ENCODE results near the gene RANBP1. TPM values are rescaled to one million over a fixed set of nuclear protein-coding genes. Genes with fewer than 3 reads are reported as not detected.

The RANBP1 gene
- total and polyA plus RNA-seq, 2 of the 13 experiments (the other 11 are each of a cell fraction or from before 2014, with no cell fraction given): 181 to 492 TPM

GRCh38 chr22:20128902-20129746 is 13.2 kb downstream of the RANBP1 start (continued):
- TF ChIP-seq, protein P1, sequence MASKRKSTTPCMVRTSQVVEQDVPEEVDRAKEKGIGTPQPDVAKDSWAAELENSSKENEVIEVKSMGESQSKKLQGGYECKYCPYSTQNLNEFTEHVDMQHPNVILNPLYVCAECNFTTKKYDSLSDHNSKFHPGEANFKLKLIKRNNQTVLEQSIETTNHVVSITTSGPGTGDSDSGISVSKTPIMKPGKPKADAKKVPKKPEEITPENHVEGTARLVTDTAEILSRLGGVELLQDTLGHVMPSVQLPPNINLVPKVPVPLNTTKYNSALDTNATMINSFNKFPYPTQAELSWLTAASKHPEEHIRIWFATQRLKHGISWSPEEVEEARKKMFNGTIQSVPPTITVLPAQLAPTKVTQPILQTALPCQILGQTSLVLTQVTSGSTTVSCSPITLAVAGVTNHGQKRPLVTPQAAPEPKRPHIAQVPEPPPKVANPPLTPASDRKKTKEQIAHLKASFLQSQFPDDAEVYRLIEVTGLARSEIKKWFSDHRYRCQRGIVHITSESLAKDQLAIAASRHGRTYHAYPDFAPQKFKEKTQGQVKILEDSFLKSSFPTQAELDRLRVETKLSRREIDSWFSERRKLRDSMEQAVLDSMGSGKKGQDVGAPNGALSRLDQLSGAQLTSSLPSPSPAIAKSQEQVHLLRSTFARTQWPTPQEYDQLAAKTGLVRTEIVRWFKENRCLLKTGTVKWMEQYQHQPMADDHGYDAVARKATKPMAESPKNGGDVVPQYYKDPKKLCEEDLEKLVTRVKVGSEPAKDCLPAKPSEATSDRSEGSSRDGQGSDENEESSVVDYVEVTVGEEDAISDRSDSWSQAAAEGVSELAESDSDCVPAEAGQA (IDR thresholded peaks at IDR 0.05; ENCODE audit: low read depth): no peak
- TF ChIP-seq, protein P1 (CRISPR knock-in tag; IDR thresholded peaks at IDR 0.05; ENCODE audit: borderline replicate concordance): no peak
- TF ChIP-seq HBP1 (CRISPR knock-in tag; IDR thresholded peaks at IDR 0.05; ENCODE audit: low read depth) (peak; percentile 76), SSRP1 (CRISPR knock-in tag; IDR thresholded peaks at IDR 0.05) (0 out of 2 replicates have a peak, but pooled peaks have one; percentile 42), MED13 (CRISPR knock-in tag; IDR thresholded peaks at IDR 0.05) (no peak), SAFB2 (CRISPR knock-in tag; IDR thresholded peaks at IDR 0.05; ENCODE audit: borderline replicate concordance, low read depth) (no peak), ZNF496 (CRISPR knock-in tag; IDR thresholded peaks at IDR 0.05; ENCODE audit: insufficient replicate concordance) (no peak), CREB1 (IDR thresholded peaks at IDR 0.05) (0 out of 2 replicates have a peak, but pooled peaks have one; percentile 13), CREB1 (CRISPR knock-in tag; IDR thresholded peaks at IDR 0.05) (peak; percentile 41; the same call in 1 of the 2 replicates), FOXC1 (CRISPR knock-in tag; IDR thresholded peaks at IDR 0.05; ENCODE audit: borderline replicate concordance) (peak; percentile 50; the same call in 1 of the 2 replicates), ZNF556 (CRISPR knock-in tag; IDR thresholded peaks at IDR 0.05; ENCODE audit: borderline replicate concordance) (no peak)
- TF ChIP-seq, protein P2, sequence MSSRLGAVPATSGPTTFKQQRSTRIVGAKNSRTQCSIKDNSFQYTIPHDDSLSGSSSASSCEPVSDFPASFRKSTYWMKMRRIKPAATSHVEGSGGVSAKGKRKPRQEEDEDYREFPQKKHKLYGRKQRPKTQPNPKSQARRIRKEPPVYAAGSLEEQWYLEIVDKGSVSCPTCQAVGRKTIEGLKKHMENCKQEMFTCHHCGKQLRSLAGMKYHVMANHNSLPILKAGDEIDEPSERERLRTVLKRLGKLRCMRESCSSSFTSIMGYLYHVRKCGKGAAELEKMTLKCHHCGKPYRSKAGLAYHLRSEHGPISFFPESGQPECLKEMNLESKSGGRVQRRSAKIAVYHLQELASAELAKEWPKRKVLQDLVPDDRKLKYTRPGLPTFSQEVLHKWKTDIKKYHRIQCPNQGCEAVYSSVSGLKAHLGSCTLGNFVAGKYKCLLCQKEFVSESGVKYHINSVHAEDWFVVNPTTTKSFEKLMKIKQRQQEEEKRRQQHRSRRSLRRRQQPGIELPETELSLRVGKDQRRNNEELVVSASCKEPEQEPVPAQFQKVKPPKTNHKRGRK (CRISPR knock-in tag; IDR thresholded peaks at IDR 0.05): no peak
- TF ChIP-seq, protein P3, sequence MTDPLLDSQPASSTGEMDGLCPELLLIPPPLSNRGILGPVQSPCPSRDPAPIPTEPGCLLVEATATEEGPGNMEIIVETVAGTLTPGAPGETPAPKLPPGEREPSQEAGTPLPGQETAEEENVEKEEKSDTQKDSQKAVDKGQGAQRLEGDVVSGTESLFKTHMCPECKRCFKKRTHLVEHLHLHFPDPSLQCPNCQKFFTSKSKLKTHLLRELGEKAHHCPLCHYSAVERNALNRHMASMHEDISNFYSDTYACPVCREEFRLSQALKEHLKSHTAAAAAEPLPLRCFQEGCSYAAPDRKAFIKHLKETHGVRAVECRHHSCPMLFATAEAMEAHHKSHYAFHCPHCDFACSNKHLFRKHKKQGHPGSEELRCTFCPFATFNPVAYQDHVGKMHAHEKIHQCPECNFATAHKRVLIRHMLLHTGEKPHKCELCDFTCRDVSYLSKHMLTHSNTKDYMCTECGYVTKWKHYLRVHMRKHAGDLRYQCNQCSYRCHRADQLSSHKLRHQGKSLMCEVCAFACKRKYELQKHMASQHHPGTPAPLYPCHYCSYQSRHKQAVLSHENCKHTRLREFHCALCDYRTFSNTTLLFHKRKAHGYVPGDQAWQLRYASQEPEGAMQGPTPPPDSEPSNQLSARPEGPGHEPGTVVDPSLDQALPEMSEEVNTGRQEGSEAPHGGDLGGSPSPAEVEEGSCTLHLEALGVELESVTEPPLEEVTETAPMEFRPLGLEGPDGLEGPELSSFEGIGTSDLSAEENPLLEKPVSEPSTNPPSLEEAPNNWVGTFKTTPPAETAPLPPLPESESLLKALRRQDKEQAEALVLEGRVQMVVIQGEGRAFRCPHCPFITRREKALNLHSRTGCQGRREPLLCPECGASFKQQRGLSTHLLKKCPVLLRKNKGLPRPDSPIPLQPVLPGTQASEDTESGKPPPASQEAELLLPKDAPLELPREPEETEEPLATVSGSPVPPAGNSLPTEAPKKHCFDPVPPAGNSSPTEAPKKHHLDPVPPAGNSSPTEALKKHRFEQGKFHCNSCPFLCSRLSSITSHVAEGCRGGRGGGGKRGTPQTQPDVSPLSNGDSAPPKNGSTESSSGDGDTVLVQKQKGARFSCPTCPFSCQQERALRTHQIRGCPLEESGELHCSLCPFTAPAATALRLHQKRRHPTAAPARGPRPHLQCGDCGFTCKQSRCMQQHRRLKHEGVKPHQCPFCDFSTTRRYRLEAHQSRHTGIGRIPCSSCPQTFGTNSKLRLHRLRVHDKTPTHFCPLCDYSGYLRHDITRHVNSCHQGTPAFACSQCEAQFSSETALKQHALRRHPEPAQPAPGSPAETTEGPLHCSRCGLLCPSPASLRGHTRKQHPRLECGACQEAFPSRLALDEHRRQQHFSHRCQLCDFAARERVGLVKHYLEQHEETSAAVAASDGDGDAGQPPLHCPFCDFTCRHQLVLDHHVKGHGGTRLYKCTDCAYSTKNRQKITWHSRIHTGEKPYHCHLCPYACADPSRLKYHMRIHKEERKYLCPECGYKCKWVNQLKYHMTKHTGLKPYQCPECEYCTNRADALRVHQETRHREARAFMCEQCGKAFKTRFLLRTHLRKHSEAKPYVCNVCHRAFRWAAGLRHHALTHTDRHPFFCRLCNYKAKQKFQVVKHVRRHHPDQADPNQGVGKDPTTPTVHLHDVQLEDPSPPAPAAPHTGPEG (CRISPR knock-in tag; IDR thresholded peaks at IDR 0.05): no peak
